A673 (cell line): ENCODE measurements around the gene APLP2. TPM values are rescaled to one million over a fixed set of nuclear protein-coding genes. Genes with fewer than 3 reads are reported as not detected.
"Not testable (repeated sequence)": the region's sequence is repeated elsewhere in the genome, so short reads cannot be mapped to it uniquely, and the experiment has no call there.

Experiments used
- BruUV-seq: library from RNA; stranded (reverse); fragments of 400-500 nt; replicated peaks from 2 replicates; lab custom pipeline; 2021; lab: Mats Ljungman, UMichigan
- CTCF ChIA-PET: fragments of 300-600 bp; sonication (Branson Sonifier 250); formaldehyde crosslinking; loops from one replicate; lab custom pipeline; 2022; ENCODE audit warnings: antibody characterized with exemption; lab: Charles Lee
- POLR2A ChIA-PET: fragments of 300-600 bp; sonication (Branson Sonifier 250); formaldehyde crosslinking; loops from one replicate; lab custom pipeline; 2022; ENCODE audit warnings: antibody characterized with exemption; ENCODE audit not compliant: low non-redundant PET; lab: Charles Lee
- DNase-seq: peaks from one replicate; pipeline ENCODE4 v3.0.0-alpha.2; 2015; ENCODE audit warnings: low spot score
- H3K27ac ChIP-seq: fragments of 200-600 bp; sonication (generic); 2 replicates; pipeline ENCODE4 v1.5.1; 2016; ENCODE audit warnings: mixed run types, low read depth, mild to moderate bottlenecking, mixed read lengths, antibody characterized with exemption, low read length; ENCODE audit not compliant: poor library complexity, severe bottlenecking
- H3K27me3 ChIP-seq: fragments of 200-600 bp; sonication (generic); replicated peaks from 2 replicates; pipeline ENCODE4 v1.6.1; 2017; ENCODE audit warnings: mixed run types, low read depth, mild to moderate bottlenecking, mixed read lengths, antibody characterized with exemption, low read length; ENCODE audit not compliant: insufficient read depth, poor library complexity
- H3K36me3 ChIP-seq: fragments of 200-600 bp; sonication (generic); 2 replicates; pipeline ENCODE4 v1.6.1; 2016; ENCODE audit warnings: mixed run types, mild to moderate bottlenecking, mixed read lengths, antibody characterized with exemption, low read length; ENCODE audit not compliant: insufficient read depth, poor library complexity, severe bottlenecking
- H3K4me1 ChIP-seq: fragments of 200-600 bp; sonication (generic); 2 replicates; pipeline ENCODE4 v1.6.1; 2017; ENCODE audit warnings: mixed run types, mild to moderate bottlenecking, mixed read lengths, antibody characterized with exemption, low read length; ENCODE audit not compliant: insufficient read depth, poor library complexity, severe bottlenecking
- H3K4me3 ChIP-seq: fragments of 200-600 bp; sonication (generic); 2 replicates; pipeline ENCODE4 v1.5.1; 2016; ENCODE audit warnings: low read depth, mixed run types, mild to moderate bottlenecking, mixed read lengths, low read length; ENCODE audit not compliant: poor library complexity, severe bottlenecking
- H3K9me3 ChIP-seq: fragments of 200-600 bp; sonication (generic); 2 replicates; pipeline ENCODE4 v1.6.1; 2016; ENCODE audit warnings: mixed run types, low read depth, mild to moderate bottlenecking, mixed read lengths, antibody characterized with exemption, low read length; ENCODE audit not compliant: poor library complexity, severe bottlenecking
- CTCF ChIP-seq: fragments of 300-800, 200-600 bp; sonication (generic); conservative IDR thresholded peaks from 2 replicates; pipeline ENCODE4 v1.5.1; 2017; ENCODE audit warnings: low read depth, mild to moderate bottlenecking, antibody characterized with exemption, low read length, moderate library complexity, mixed read lengths
- EZH2 ChIP-seq: fragments of 200-600 bp; sonication (generic); IDR thresholded peaks from 2 replicates; pipeline ENCODE4 v1.6.1; 2017; ENCODE audit warnings: borderline replicate concordance, low read depth, mild to moderate bottlenecking, mixed read lengths, antibody characterized with exemption, low read length; ENCODE audit not compliant: poor library complexity, severe bottlenecking
- intact Hi-C: fragments of 100-400 bp; cut with micrococcal nuclease; formaldehyde crosslinking; loops from one replicate; pipeline ENCODE4 v1.10.0; 2022; ENCODE audit not compliant: unreplicated experiment
- total RNA-seq: library from RNA; stranded (reverse); gene quantifications from 2 replicates; pipeline ENCODE4 v1.2.3, GENCODE V29; 2021

APLP2 gene
- total RNA-seq, 1 experiment from 2014 or later = 175 TPM

GRCh38 chr11:130089674-130090073 lies 20.0 kb downstream of the APLP2 start:
- DNase-seq = no peak
- Histone ChIP-seq H3K4me3 (no peak overlapping the region), H3K36me3 (no peaks in the 10 kb centered on the region), H3K4me1 (peaks cover 50% of the 10 kb centered on the region), H3K9me3 (no peaks in the 10 kb centered on the region), H3K27me3 (no peaks in the 10 kb centered on the region), H3K27ac (peak overlapping the region; percentile 40)
- ChIA-PET CTCF (no interaction called here), POLR2A (no interaction called here)
- no TSS peak for BruUV-seq
- intact Hi-C loops = no loop called here
- TF ChIP-seq CTCF (no peak), EZH2 (no peak)

- POLR2A ChIA-PET = not testable (repeated sequence)
Measured at GRCh38 chr11:130090517-130090916, 20.8 kb downstream of the APLP2 start.

DNA sequence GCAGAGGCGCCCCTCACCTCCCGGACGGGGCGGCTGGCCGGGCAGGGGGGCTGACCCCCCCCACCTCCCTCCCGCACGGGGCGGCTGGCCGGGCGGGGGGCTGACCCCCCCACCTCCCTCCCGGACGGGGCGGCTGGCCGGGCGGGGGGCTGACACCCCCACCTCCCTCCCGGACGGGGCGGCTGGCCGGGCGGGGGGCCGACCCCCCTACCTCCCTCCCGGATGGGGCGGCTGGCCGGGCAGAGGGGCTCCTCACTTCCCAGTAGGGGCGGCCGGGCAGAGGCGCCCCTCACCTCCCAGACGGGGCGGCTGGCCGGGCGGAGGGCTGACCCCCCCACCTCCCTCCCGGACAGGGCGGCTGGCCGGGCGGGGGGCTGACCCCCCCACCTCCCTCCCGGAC lies 21.5 kb downstream of the APLP2 start:
- H3K27ac ChIP-seq, POLR2A ChIA-PET, H3K4me3 ChIP-seq, CTCF ChIA-PET, H3K36me3 ChIP-seq, intact Hi-C loops, H3K9me3 ChIP-seq, DNase-seq, H3K27me3 ChIP-seq, BruUV-seq: not testable (repeated sequence)
- peaks cover 53% of the 10 kb centered on the region for H3K4me1 ChIP-seq

More at GRCh38 chr11:130090517-130090916, 20.8 kb downstream of the APLP2 start:
- peaks cover 50% of the 10 kb centered on the region for H3K4me1 ChIP-seq
- DNase-seq, intact Hi-C loops, H3K27ac ChIP-seq, CTCF ChIA-PET, H3K27me3 ChIP-seq, H3K36me3 ChIP-seq, H3K4me3 ChIP-seq, H3K9me3 ChIP-seq, BruUV-seq: not testable (repeated sequence)

DNA sequence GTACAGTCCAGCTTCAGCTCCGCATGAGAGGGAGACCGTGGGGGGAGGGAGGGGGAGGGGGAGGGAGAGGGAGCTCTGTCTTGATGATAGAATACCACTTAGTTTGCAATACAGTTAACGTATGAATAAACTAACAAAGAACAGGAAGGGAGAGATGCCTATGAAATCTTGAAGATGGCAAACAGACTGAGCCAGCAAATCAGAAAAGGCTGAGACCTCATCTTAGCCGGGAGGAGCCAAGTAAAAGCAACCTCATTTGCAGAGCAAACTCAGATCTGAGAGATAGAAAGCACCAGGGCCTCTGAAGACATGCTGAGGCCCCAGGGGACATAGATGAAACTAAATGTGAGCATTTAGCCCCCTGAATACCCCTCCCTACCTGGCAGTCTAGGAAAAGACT lies 23.0 kb downstream of the APLP2 start:
- intact Hi-C loops = no loop called here
- no TSS peak for BruUV-seq
- ChIA-PET POLR2A (no interaction called here), CTCF (no interaction called here)
- DNase-seq = peak; percentile 89
- no peaks in the 10 kb centered on the region for H3K9me3 ChIP-seq
- TF ChIP-seq CTCF (no peak), EZH2 (no peak)
- peak overlapping the region; percentile 57 for H3K27ac ChIP-seq
- no peak overlapping the region for H3K4me3 ChIP-seq
- H3K4me1 ChIP-seq = peaks cover 55% of the 10 kb centered on the region
- no peaks in the 10 kb centered on the region for H3K27me3 ChIP-seq
- no peaks in the 10 kb centered on the region for H3K36me3 ChIP-seq
